GM19035 (cell line): Measurements from ENCODE around the gene CRACR2B.

Experiments
- ATAC-seq: cut with Tn5 transposase; IDR thresholded peaks from one replicate; pipeline ENCODE4 v1.9.1; 2021; ENCODE audit not compliant: unreplicated experiment

CRACR2B gene

DNA sequence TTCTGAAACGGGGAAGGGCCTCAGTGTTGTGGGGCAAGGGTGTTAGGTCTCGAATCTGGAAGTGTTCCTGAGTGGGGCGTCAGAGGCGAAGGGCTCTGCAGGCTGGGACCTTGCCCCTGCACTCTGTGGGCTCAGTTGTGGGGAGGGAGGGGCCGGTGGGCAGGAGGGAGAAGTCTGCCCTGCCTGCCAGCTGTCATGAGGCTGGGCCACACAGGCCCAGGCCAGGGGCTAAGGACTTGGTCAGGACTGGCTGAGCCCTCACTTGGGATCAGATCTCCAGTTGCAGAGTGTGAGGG lies at the start of gene CRACR2B:
TSS of gene CRACR2B (plus strand) at position 23 of the 296 bp plus-strand sequence. CDS start 689 bp downstream, outside the sequence.
- ATAC-seq, result no peak

GRCh38 chr11:778976-779954 lies 48.5 kb upstream of the CRACR2B start:
- ATAC-seq, result no peak

- ATAC-seq, result no peak
Observed at GRCh38 chr11:779955-780532, 47.7 kb upstream of the CRACR2B start.

DNA sequence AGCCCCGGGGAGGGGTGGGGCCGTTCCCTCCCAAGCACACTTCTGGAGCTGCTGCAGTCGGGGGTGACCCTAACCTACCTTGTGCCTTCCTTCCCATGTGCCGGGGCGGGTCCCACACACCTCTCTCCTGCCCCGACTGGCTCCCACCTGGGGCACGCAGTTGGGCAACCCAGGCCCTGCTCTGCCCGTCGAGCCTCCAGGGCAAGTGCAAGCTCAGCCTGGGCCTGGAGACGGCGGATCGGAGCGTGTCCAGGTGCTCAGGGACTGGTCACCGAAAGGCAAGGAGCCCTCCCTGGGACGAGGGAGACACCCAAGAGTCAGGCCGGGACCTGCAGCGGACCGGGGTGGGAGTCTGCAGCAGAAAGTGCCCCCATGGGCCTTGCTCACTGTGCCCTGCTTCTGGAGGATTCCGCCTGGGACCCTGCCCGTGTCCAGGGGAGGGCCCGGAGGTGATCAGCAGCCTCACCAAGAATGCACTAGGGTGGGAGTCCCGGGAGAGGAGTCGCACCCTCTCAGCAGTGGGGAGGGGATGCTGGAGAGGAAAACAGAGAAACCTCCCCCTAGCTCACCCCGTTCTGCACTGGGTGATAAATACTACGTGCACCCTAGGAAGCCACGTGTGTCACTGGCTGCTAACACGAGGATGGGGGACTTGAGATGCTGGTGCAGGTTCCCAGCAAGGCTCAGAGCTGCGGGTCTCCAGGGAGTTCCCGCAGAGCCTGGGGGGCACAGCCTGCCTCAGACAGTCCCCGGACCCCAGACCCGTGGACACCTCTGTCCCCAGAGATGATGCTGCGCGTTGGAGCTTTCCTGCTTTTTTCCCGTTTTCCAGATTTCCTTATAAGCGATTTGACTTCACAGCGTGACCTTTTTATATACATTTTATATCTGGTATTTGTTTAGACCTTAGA lies 45.2 kb upstream of the CRACR2B start:
- ATAC-seq, result no peak

- ATAC-seq, result no peak
Observed at GRCh38 chr11:783581-784015, 44.1 kb upstream of the CRACR2B start.

GRCh38 chr11:786235-787083 lies 41.3 kb upstream of the CRACR2B start:
- no peak for ATAC-seq

GRCh38 chr11:787084-787675 lies 40.5 kb upstream of the CRACR2B start:
- no peak for ATAC-seq

DNA sequence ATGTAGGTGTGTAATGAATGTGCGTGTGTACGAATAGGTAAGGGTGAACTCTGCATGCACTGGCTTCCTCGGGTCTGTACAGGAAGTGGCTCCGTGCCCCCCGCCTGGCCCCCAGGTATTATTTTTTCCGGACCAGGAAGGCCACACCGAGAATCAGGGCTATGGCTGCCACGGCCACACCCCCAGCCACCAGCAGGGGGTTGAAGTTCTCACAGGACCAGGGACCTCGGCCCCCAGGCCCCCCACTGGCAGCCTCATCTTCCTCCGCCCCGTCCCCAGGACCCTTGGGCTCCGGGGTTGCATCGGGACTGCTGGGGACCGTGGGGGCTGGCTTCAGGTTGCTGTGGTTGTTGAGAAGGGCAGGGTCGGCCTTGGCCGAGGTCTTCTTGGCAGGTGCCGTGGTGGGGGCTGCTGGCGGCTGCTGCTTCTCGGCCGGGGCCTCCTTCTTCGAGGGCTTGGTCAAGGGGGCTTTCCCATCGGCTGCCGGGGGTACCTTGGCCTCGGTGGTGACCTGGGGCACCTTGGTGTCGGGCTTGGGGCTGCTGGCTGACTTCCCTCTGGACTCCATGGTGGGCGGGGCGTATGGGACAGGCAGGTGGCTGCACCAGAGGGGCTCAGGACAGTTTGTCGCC lies 39.6 kb upstream of the CRACR2B start:
- no peak for ATAC-seq

DNA sequence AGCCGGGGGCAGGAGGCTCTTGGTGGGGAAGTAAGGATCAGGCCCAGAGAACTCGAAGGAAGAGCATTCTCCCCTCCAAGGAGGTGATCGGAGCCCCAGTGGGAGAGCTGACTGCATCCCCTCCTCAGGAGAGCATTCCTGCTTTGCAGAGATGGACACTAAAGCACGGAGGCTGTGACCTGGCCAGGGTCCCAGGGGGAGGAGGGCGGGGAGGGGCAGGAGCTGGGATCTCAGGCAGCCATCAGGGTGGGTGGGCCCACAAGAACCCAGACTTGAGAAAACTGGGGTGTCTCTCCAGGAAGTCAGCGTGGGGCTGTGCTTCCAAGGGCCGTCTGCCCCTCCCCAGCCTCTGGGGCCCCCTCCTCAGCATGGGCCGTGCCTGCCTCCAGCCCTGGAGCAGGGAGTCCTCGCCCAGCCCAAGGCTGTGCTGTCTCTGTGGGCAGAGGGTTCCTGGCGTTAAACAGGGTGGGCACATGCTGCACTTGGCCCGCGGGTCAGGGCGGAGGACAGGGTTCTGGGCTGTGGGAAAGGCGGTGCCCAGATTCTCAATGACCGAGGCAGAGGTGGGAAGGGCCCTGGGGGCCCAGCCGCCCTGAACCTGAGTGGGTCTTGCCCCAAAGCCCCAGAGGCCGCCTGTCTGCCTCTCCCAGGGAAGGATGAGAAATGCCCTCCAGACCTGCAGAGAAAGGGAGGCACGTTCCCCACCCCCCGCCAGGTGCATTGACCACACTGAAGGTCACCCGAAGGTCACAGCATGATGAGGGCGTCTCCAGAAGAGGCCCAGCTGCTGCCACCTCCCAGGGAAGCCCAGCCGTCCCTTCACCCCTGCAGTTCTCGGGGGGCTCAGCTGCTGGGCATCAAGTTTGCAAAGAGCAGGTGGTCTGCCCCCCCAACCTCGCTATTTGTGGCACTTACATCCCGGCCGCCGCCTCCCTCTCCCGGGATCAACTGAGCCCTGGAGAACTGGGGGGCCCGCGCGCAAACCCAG lies 38.5 kb upstream of the CRACR2B start:
- no peak for ATAC-seq

DNA sequence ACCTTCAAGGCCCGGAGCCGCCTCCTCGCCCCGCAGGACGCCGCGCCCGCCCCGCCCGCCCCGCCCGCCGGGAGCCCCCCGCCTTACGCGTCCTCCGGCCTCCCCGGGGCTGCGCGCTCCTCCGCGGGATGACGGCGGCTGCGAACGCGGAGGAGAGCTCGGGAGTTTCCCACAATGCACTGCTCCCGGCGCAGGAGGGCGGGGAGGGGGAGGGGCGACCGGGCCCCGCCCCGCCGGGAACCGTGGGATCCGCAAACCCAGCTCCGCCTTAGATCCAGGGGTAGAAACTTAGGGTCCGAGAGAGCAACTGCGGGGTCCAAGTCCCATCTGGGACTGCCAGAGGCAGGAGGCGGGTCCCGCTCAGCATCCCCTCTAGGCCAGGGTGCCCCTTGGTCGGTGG lies 37.8 kb upstream of the CRACR2B start, which contains the start of gene CEND1:
TSS of gene CEND1 (minus strand) at position 148 of the 400 bp plus-strand sequence. CDS start 1,514 bp downstream, outside the sequence.
- no peak for ATAC-seq

- no peak for ATAC-seq
Observed at GRCh38 chr11:790721-791564, 36.8 kb upstream of the CRACR2B start.

- no peak for ATAC-seq
Observed at GRCh38 chr11:791658-792534, 35.8 kb upstream of the CRACR2B start.

- ATAC-seq, result no peak
Observed at GRCh38 chr11:792535-792821, 35.2 kb upstream of the CRACR2B start.

GRCh38 chr11:792873-793272 lies 34.8 kb upstream of the CRACR2B start:
- no peak for ATAC-seq

GRCh38 chr11:793556-793955 lies 34.2 kb upstream of the CRACR2B start:
- ATAC-seq, result no peak

GRCh38 chr11:794013-794765 lies 33.5 kb upstream of the CRACR2B start:
- no peak for ATAC-seq
